Naive B cell (primary cell): ENCODE measurements around the gene SEC31A. TPM values are rescaled to one million over a fixed set of nuclear protein-coding genes. Genes with fewer than 3 reads are reported as not detected.
"Not testable (repeated sequence)": the region's sequence is repeated elsewhere in the genome, so short reads cannot be mapped to it uniquely, and the experiment has no call there.

ENCODE experiments used
- ATAC-seq, 2 donors: fragments of 150-1000 bp; cut with Tn5 transposase; 2 replicates each; pipeline ENCODE4 v1.10.0; 2021; ENCODE audit warnings: low read depth in 2 of 2, mild to moderate bottlenecking in 2 of 2, moderate library complexity in 2 of 2
- DNase-seq: peaks from one replicate; pipeline ENCODE4 v3.0.0; 2022
- H3K27ac Mint-ChIP-seq, 6 donors: one replicate each; pipeline ENCODE4 v1.8.0; 2020 to 2022; ENCODE audit warnings: mild to moderate bottlenecking in 6 of 6, mixed read lengths in 6 of 6, moderate library complexity in 5 of 6, inconsistent platforms in 2 of 6
- H3K27me3 Mint-ChIP-seq, 3 donors: one replicate each; pipeline ENCODE4 v1.8.0; 2021 to 2022; ENCODE audit warnings: mixed read lengths in 3 of 3, mild to moderate bottlenecking in 1 of 3
- H3K36me3 Mint-ChIP-seq, 2 donors: one replicate each; pipeline ENCODE4 v1.8.0; 2020 to 2022; ENCODE audit warnings: mixed read lengths in 2 of 2, inconsistent platforms in 1 of 2, mild to moderate bottlenecking in 1 of 2
- H3K4me1 Mint-ChIP-seq, 3 donors: one replicate each; pipeline ENCODE4 v1.8.0; 2020 to 2022; ENCODE audit warnings: mixed read lengths in 3 of 3, inconsistent platforms in 1 of 3, mild to moderate bottlenecking in 1 of 3, moderate library complexity in 1 of 3
- H3K4me3 Mint-ChIP-seq, 8 donors: one replicate each; pipeline ENCODE4 v1.8.0; 2020 to 2022; ENCODE audit warnings: mild to moderate bottlenecking in 8 of 8, mixed read lengths in 8 of 8, moderate library complexity in 8 of 8, inconsistent platforms in 2 of 8
- H3K9me3 Mint-ChIP-seq, 7 donors: one replicate each; pipeline ENCODE4 v1.8.0; 2020 to 2022; ENCODE audit warnings: mixed read lengths in 7 of 7, mild to moderate bottlenecking in 5 of 7, inconsistent platforms in 2 of 7, moderate library complexity in 1 of 7
- polyA plus RNA-seq, 6 donors: library from polyadenylated mRNA; unstranded; fragments of 300-500 nt; fragmentation: Illumina TruSeq; gene quantifications; one replicate each; pipeline ENCODE4 v1.2.3, GENCODE V29; 2021; ENCODE audit warnings: low read depth in 6 of 6

The SEC31A gene
- polyA plus RNA-seq, 6 donors from 2014 or later, result 131 to 183 (median 139) TPM

GRCh38 chr4:82886147-82886942 is 4.6 kb downstream of the SEC31A start:
- H3K4me1 Mint-ChIP-seq, result peaks cover 26 to 45% (median 33%) of the 10 kb centered on the region in 3 donors
- H3K27ac Mint-ChIP-seq, result peak overlapping the region in 1 of 6 donors; percentile 3
- H3K9me3 Mint-ChIP-seq, result no peaks in the 10 kb centered on the region
- H3K4me3 Mint-ChIP-seq, result no peak overlapping the region
- DNase-seq, result no peak
- no peaks in the 10 kb centered on the region for H3K27me3 Mint-ChIP-seq
- no peak for ATAC-seq
- no peaks in the 10 kb centered on the region for H3K36me3 Mint-ChIP-seq

DNA sequence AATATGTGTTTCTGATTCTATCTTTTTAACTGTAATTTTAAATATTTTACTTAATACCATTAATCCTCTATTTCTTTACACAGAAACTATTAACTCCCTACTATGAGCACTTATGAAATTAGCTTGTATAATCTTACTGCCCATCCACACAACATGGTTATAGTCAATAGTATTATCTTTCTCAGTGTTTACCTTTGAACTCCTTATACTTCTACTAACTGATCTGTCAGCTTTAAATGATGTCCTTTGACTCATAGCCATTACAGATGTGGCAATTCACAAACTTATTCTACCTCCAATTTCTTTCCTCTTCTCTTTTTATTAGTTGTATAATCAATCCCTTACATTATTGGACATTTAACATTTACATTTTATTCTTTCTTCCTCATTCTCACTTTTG is 5.5 kb downstream of the SEC31A start:
- Mint-ChIP-seq H3K4me3 (no peak overlapping the region), H3K9me3 (no peaks in the 10 kb centered on the region), H3K27ac (peak overlapping the region in 1 of 6 donors; percentile 3), H3K36me3 (no peaks in the 10 kb centered on the region), H3K27me3 (no peaks in the 10 kb centered on the region), H3K4me1 (peaks cover 24 to 40% (median 29%) of the 10 kb centered on the region in 3 donors)
- ATAC-seq (no peak), DNase-seq (no peak)

- ATAC-seq (no peak), DNase-seq (no peak)
- H3K27me3 Mint-ChIP-seq, result no peaks in the 10 kb centered on the region
- peaks cover 19 to 24% of the 10 kb centered on the region in 2 donors for H3K36me3 Mint-ChIP-seq
- H3K27ac Mint-ChIP-seq, result peak overlapping the region in 1 of 6 donors; percentile 26
- H3K9me3 Mint-ChIP-seq, result no peaks in the 10 kb centered on the region
- H3K4me3 Mint-ChIP-seq, result no peak overlapping the region
- peaks cover 0 to 4% (median 0%) of the 10 kb centered on the region in 3 donors for H3K4me1 Mint-ChIP-seq
These were observed 22.4 kb downstream of the SEC31A start for GRCh38 chr4:82868572-82868971.

DNA sequence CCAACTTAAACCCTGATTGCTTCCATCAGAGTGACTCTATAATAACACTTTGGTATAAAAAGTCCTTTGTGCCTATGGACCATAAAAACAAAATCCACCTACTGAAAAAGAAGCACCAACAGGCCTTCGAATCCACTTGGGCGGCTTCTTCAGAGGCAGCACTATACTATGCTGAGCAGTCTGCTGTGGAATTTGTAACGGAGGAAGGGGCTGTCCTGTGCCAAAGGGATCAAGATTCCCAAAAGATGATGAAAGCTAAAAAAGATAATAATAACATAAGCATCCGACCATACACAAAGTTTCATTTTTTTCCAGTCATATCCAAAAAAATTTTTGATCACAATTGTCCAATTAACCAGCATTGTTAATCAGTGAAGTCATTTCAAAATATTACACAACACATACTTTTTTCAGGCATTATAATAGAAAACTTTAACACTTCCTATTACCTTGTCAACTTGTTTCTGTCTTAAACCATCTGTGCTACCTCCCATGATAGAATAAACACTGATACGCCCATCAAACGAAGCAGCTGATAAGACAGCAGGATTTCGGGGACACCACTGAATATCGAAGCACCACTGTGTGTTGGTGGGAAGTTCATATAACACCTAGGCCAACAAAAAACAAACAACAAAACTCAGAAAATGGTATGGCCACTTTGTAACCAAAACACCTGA is 24.1 kb downstream of the SEC31A start:
- Mint-ChIP-seq H3K4me1 (peaks cover 0 to 4% (median 0%) of the 10 kb centered on the region in 3 donors), H3K4me3 (no peak overlapping the region), H3K9me3 (no peaks in the 10 kb centered on the region), H3K27me3 (no peaks in the 10 kb centered on the region), H3K36me3 (peaks cover 19 to 24% of the 10 kb centered on the region in 2 donors), H3K27ac (peak overlapping the region in 4 of 6 donors; percentile 2 to 73 (median 55))
- DNase-seq, result no peak
- no peak for ATAC-seq

- Mint-ChIP-seq H3K27ac (peak overlapping the region in 1 of 6 donors; percentile 66), H3K36me3 (peaks cover 25 to 30% of the 10 kb centered on the region in 2 donors)
- ATAC-seq, H3K9me3 Mint-ChIP-seq, H3K27me3 Mint-ChIP-seq, DNase-seq, H3K4me3 Mint-ChIP-seq, H3K4me1 Mint-ChIP-seq: not testable (repeated sequence)
These were observed 24.9 kb downstream of the SEC31A start for GRCh38 chr4:82866033-82866432.

GRCh38 chr4:82865592-82865991 is 25.4 kb downstream of the SEC31A start:
- Mint-ChIP-seq H3K4me1 (peaks cover 0 to 4% (median 0%) of the 10 kb centered on the region in 3 donors), H3K27me3 (no peaks in the 10 kb centered on the region), H3K9me3 (no peaks in the 10 kb centered on the region), H3K27ac (peak overlapping the region in 2 of 6 donors; percentile 54 to 66), H3K4me3 (no peak overlapping the region), H3K36me3 (peaks cover 25 to 30% of the 10 kb centered on the region in 2 donors)
- ATAC-seq (no peak), DNase-seq (no peak)

GRCh38 chr4:82864336-82864979 is 26.5 kb downstream of the SEC31A start:
- Mint-ChIP-seq H3K36me3 (peaks cover 16 to 30% of the 10 kb centered on the region in 2 donors), H3K27me3 (no peaks in the 10 kb centered on the region), H3K9me3 (no peaks in the 10 kb centered on the region), H3K4me1 (peaks cover 0 to 4% (median 0%) of the 10 kb centered on the region in 3 donors), H3K27ac (peak overlapping the region in 1 of 6 donors; percentile 52), H3K4me3 (no peak overlapping the region)
- DNase-seq (no peak), ATAC-seq (no peak)

- no peak overlapping the region for H3K4me3 Mint-ChIP-seq
- ATAC-seq (no peak), DNase-seq (no peak)
- H3K27me3 Mint-ChIP-seq, result no peaks in the 10 kb centered on the region
- peaks cover 16 to 28% of the 10 kb centered on the region in 2 donors for H3K36me3 Mint-ChIP-seq
- no peaks in the 10 kb centered on the region for H3K9me3 Mint-ChIP-seq
- H3K27ac Mint-ChIP-seq, result peak overlapping the region in 3 of 6 donors; percentile 41 to 71 (median 47)
- peaks cover 0 to 4% (median 0%) of the 10 kb centered on the region in 3 donors for H3K4me1 Mint-ChIP-seq
These were observed 29.4 kb downstream of the SEC31A start for GRCh38 chr4:82861529-82861928.

GRCh38 chr4:82860487-82860886 is 30.5 kb downstream of the SEC31A start:
- not testable (repeated sequence) for ATAC-seq

GRCh38 chr4:82852751-82853285 is 38.1 kb downstream of the SEC31A start:
- H3K27me3 Mint-ChIP-seq, result no peaks in the 10 kb centered on the region
- no peak overlapping the region for H3K4me3 Mint-ChIP-seq
- H3K9me3 Mint-ChIP-seq, result no peaks in the 10 kb centered on the region
- H3K36me3 Mint-ChIP-seq, result peaks cover 30 to 35% of the 10 kb centered on the region in 2 donors
- DNase-seq (no peak), ATAC-seq (no peak)
- no peaks in the 10 kb centered on the region for H3K4me1 Mint-ChIP-seq
- no peak overlapping the region for H3K27ac Mint-ChIP-seq

More at GRCh38 chr4:82860487-82860886, 30.5 kb downstream of the SEC31A start:
- not testable (repeated sequence) for H3K27ac Mint-ChIP-seq, H3K4me3 Mint-ChIP-seq, DNase-seq, H3K4me1 Mint-ChIP-seq, H3K9me3 Mint-ChIP-seq, H3K27me3 Mint-ChIP-seq
- H3K36me3 Mint-ChIP-seq, result peaks cover 13 to 22% of the 10 kb centered on the region in 2 donors

DNA sequence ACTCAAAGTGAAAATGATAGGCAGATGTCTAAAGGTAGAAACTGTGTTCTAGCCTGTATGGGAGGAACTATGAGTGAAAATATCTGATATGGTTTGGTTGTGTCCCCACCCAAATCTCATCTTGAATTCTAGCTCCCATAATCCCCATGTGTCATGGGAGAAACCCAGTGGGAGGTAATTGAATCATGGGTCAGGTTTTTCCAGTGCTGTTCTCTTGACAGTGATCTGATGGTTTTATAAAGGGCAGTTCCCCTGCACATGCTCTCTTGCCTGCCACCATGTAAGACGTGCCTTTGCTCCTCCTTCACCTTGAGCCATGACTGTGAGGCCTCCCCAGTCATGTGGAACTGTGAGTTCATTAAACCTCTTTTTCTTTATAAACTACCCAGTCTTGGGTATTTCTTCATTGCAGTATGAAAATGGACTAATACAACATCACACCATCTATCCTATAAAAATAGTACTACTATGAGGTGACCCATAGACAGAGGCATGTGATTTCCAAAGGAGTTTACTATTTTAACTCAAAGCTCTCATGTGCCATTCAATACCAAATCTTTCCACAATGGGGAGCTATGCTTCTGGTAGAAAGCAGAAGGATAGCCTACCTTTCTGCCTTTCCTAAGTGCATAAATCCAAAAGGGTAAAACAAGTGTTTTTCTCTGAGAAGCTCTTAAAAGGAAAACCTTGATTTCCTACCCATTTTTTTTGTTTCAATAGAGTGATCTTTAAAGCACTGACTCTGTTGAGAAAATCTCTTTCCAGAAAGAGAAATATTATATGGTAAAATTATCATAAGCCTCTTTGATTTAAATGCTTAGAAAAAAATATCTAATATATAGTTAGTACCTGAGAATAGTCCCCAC is 38.8 kb downstream of the SEC31A start:
- no peaks in the 10 kb centered on the region for H3K9me3 Mint-ChIP-seq
- peak; percentile 6 for DNase-seq
- no peak overlapping the region for H3K4me3 Mint-ChIP-seq

DNA sequence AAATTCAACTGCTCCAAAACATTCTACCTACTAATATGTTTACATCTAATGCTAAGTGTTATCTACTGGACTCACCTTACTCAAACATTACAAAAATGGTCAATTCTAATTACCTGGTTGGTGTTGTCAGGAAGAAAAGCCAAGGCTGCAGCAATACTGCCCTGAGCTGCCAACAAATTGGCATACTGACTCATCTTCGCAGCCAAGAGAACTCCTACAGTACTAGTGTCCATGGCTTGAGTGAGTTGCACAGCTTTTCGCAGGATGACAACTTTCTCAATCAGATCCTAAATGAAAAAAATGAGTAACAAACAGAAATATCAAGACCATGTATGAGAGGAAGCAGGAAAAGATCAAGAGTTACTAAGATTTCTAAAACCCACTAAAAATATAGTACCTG is 39.6 kb downstream of the SEC31A start:
- no peak overlapping the region for H3K4me3 Mint-ChIP-seq
- no peaks in the 10 kb centered on the region for H3K9me3 Mint-ChIP-seq
- H3K27ac Mint-ChIP-seq, result no peak overlapping the region
- DNase-seq, result no peak
- no peak for ATAC-seq
- no peaks in the 10 kb centered on the region for H3K4me1 Mint-ChIP-seq
- no peaks in the 10 kb centered on the region for H3K27me3 Mint-ChIP-seq
- H3K36me3 Mint-ChIP-seq, result peaks cover 30 to 35% of the 10 kb centered on the region in 2 donors

More for the DNA sequence above, 38.8 kb downstream of the SEC31A start:
- Mint-ChIP-seq H3K27ac (no peak overlapping the region), H3K36me3 (peaks cover 30 to 35% of the 10 kb centered on the region in 2 donors), H3K27me3 (no peaks in the 10 kb centered on the region), H3K4me1 (no peaks in the 10 kb centered on the region)
- ATAC-seq, result no peak
